Heart left ventricle (tissue), 13 donors: ENCODE data around the gene AKAP6.

Experiments used
- CTCF ChIP-seq, 12 donors: fragments of 200-600 bp; sonication (generic) in 4 of 12; IDR thresholded peaks; one replicate each; pipeline versions ENCODE4 v1.5.0 to v1.8.0; 2018 to 2022; ENCODE audit warnings: antibody characterized with exemption in 12 of 12, mild to moderate bottlenecking in 5 of 12
- POLR2A ChIP-seq, 2 donors: fragments of 450-650 bp; IDR thresholded peaks; one replicate each; pipeline ENCODE4 v1.6.1; 2017; ENCODE audit warnings: antibody characterized with exemption in 2 of 2, mild to moderate bottlenecking in 2 of 2, moderate library complexity in 2 of 2
- donor health status: ischemic (EF 13 %, LVEDD 7.1; RV severe dilation, severe dysfunction).
- donor health status: DM: no; HTN: yes; CAD: no.
- donor health status: DM: no; HTN: no; CAD: no.
- donor health status: ischemic (EF 25% LVEDD 6.9; RV normal size, moderate dysfunction).
- donor health status: ischemic (EF 25% LVEDD 5.7; RV mildly dilated, moderate dysfunction).
- donor health status: ischemic (EF 35%, LVEDD 5.7; RV mildly dilated, moderate dysfunction).
- donor health status: nonischemic (EF 11% LVEDD 7.7; RV severe dilation, severe dysfunction).
- donor health status: DM: yes; HTN: yes; CAD: no.
- donor health status: PGD.
- donor health status: ischemic (EF 29% LVEDD 5.4; RV normal size, mild dysfunction).
- donor health status: nonischemic (EF 23%, LVEDD 6.1; RV moderate dilation, normal function).

GRCh38 chr14:32817780-32818179, 488.7 kb downstream of the AKAP6 start:
- TF ChIP-seq CTCF (IDR thresholded peaks at IDR 0.05), result no peak
- no peak for TF ChIP-seq POLR2A (IDR thresholded peaks at IDR 0.05)
